Urothelium cell line (cell line): ENCODE data around the gene MGST2.
"Not testable (repeated sequence)": the region's sequence is repeated elsewhere in the genome, so short reads cannot be mapped to it uniquely, and the experiment has no call there.

Source experiments
- DNase-seq: peaks from one replicate; pipeline ENCODE4 v3.0.0; 2011; ENCODE audit warnings: low spot score, mixed read lengths
- FAIRE-seq: peaks from 2 replicates; lab custom pipeline; 2011; peaks lifted over from hg19 to GRCh38; lab: Jason Lieb, UNC

The MGST2 gene

DNA sequence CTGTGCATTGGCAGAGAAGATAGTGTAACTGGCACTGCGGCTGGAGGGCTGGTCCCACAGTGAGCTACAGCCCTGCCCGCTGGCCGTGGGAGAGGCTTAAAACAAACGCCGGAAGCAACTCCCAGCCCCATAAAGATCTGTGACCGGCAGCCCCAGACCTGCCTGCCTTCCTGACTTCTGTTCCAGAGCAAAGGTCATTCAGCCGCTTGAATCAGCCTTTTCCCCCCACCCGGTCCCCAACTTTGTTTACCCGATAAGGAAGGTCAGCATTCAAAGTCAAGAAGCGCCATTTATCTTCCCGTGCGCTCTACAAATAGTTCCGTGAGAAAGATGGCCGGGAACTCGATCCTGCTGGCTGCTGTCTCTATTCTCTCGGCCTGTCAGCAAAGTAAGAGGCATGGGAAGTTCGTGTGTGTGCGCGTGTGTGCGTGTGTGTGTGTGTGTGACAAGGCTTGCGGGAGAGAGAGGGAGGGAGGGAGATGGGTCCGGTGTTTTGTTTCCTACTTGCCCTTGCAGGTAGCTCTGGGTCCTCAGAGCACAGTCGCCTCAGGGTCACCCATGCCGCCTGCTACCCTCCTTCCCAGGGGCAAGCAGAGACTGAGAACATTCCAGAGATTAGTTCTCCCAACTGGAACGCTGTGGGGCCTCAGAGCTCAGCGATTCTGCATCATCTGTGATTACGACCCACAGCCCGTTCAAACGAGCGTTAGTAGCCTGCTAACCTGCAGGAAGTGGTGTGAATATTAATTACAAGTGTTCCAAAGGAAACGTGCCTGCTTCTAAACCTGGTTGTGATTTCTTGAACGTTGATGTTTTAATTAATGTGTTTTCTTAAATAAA lies at the start of gene MGST2:
MGST2 (plus strand) TSS at position 130 of the 840 bp plus-strand sequence; CDS start at position 331, 201 bp downstream.
- DNase-seq = peak; percentile 78
- FAIRE-seq = no peak

DNA sequence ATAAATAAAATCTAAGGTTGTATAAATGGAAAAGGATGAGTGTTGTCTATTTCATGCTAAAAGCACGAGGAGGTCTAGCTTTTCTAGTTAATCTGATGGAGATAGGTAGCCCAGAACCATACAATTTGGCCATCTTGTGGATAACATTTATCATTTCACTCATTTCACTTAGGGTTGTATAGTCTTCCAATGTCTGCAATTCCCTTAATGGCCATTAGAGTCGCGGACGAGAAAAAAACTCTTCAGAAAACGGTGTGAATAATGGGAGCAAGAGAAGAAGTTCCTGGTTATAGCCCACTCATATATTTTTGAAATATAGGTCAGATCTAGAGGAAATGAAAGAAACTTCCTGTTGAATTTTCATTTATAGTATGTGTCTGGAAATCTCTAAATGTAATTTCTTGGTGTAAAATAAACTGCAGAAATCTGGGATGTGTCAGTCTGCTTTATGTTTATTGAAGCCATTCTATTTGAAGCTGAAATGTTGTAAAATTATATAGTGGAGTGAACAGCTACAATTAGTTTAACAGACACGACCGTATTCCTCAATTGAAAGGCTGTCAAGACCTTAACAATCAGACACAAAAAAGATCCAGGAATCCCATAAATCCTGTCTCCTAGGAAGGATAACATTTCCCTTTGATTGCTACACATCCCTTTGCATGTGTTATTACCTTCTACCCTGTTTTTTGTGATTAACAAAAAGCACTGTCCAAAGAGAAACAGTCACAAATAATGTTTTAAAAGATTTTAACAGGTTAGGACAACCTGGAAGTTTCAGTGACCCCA lies 47.7 kb upstream of the MGST2 start:
- no peak for DNase-seq
- FAIRE-seq = no peak

DNA sequence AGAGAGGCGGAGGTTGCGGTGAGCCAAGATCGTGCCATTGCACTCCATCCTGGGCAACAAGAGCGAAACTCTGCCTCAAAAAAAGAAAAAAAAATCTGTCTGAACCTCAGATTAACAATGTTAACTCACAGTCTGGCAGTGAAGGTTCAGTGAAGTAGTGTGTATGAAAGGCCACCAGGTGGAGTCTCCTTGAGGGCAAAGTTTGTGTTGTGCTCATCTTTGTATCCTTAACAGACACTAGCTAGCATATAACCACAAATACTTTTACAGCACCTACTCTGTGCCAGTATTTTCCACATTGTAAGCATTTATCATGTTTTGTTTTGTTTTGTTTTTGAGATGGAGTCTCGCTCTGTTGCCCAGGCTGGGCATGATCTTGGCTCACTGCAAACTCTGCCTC lies 46.0 kb upstream of the MGST2 start:
- DNase-seq = peak; percentile 29
- FAIRE-seq = no peak

DNA sequence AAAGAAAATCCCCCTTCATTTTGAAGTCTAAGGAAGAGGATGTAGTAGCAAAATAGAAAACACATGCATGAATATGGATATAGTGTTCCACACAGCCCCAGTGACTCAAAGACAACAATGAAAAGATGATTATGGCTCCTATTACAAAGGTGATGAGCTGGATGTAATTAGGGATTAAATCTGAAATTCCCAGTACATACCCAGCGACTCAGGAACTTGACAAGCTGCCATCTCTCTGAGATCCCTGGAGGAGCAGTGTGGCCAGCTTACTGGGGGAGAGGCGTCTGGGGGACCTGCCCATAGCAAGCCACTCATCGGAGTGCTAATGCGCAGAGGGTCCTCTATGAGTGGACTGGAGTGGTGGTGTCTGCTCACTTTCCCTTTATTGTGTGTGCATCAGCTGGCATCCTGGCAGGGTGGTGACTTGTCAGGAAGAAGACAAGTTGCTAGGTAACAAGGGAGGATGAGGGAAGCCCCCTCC lies 42.7 kb upstream of the MGST2 start:
- FAIRE-seq (no peak), DNase-seq (no peak)

DNA sequence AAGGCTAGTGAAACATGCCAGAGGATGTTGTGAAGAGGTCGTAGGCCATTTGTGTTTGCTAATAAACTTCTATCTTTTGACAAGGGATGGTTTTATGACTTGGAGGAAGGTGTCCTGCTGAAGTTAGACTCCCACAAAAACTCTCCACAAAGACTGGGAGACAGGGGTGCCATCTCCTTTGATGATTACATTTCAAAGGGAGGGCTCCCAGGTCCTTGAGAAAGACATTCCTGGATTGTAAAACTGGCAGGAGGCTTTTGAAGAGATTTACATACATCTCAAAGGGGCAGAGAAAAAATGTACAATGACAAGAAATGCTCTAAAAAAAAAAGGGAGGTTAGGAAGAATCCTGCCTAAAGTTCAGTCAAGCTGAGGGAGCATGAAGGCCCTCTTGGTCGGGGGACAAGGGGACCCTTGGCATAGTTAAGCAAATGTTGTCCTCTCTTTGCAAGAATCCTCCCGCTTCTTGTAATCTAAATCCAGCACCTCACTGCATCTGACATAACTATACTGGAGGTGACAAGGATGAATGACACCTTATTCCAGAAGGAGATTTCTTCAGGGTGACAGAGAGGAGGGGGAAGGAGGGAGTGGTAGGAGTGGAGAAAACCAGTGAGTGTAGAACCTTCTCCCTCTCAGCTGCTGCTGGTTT lies 41.1 kb upstream of the MGST2 start:
- FAIRE-seq (no peak), DNase-seq (no peak)

DNA sequence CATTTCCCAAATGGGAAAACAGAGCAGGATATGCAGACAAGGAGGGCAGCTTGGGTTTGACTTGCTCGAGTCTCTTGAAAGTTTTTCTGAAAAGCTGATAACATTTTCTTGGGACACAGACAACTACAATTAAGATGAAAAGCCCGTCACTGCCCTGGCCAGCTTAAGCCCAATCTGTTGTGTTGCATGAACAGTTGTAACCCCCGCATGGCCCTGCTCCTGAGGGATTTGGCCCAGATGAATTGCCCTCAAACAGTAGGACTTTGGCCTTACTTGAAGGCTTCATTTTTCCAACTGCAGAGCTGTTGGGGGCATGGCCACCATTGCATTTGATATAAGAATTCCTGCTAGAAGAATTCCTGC lies 40.5 kb upstream of the MGST2 start:
- FAIRE-seq (no peak), DNase-seq (no peak)

DNA sequence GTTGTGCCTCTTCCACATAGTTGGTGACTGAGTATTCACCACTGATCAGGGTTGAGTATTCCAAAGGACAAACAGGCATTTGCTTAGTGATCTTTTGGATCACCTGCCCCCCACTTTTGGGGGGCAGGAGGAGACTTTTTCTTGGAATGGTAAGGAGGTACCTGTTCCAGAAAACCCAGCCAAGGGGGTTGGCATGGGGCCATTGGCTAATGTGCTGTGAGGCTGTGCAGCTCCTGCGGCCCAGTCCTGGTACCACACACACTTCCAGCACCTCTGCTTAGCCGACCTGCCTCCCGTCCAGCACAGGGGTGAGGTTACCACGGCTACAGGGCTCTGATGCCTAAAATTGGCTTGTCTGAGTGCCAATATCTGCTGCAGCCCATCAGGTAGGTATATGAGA lies 40.1 kb upstream of the MGST2 start:
- DNase-seq = no peak
- FAIRE-seq = no peak

DNA sequence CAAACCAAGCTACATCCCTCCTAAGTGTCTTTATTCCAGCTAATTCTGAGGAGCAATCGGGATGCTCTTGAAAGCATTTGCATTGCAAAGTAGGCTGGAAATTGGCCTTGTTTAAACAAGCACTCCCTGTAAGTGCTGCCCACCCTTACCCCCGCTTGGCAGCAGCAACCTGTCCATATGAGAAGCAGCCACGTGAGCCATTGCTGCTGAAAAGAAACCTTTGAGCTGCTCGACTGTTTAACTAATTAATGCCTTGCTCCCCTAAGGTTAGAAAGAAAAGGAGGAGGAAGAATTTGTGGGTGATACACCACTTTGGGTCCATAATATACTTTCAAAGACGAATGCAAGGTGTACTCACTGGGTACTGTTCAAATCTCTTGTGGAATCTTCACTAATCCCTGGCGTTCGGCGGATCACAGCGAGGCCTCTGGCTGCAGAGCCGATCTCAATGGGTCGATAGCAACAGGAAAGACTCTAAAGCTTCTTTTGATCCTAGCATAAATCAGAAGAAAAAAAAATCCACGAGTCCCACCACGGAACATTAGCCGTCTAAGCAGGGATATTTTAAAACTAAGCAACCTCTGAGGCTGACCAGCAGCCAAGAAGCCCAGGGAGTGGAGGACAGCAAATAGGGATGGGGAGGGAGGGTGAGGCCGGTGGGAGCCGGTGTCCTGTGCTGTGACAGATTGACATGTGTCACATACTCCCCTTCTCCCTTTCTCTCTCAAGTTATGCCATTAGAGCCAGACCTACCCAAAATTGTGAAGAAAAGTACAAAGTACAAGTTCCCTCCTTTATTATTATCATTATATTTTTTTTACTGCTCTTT lies 37.2 kb upstream of the MGST2 start:
- no peak for DNase-seq
- FAIRE-seq = no peak

DNA sequence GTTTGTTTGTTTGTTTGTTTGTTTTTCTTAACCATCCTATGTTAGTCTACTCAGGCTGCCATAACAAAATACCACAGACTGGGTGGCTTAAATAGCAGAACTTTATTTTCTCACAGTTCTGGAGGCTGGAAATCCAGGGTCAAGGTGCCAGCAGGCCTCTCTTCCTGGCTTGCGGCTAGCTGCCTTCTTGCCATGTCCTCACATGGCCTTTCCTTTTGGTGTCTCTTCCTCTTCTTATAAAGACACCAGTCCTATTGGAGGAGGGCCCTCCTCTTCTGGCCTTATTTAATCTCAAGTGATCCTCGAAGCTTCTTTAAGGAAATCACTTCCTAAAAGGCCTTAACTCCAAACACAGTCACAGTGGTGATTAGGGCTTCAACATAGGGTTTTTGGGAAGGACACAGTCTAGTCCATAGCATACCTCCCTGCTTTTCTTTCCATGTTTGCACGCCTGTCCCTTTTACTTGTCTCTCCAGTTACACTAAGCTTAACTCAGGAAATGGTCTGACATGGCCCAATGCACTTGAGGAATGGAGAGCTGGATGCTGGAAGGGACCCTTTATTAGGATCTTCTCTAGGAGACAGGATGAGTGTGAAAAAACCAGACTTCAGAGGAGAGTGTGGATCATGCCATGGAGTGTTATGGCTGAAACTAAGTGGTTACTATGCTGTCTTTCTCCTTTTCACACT lies 36.0 kb upstream of the MGST2 start:
- FAIRE-seq (no peak), DNase-seq (no peak)

DNA sequence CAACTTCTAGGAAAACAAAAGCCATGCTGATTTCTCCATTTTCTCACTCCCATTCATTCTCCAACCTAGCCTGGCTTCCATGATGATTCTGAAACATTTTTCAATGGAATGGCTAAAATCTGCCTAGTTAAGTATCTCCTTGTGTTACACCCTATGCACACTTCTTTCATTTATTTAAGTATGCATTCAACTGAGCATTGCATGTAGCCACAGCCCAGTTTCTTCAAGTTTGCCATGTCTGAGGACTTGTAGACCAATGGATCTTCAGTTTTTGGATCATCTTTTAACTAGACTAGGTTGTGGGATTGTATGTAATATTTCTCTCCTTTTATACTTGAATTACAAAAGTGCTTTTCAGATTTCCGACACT lies 35.5 kb upstream of the MGST2 start:
- no peak for DNase-seq
- FAIRE-seq = no peak

DNA sequence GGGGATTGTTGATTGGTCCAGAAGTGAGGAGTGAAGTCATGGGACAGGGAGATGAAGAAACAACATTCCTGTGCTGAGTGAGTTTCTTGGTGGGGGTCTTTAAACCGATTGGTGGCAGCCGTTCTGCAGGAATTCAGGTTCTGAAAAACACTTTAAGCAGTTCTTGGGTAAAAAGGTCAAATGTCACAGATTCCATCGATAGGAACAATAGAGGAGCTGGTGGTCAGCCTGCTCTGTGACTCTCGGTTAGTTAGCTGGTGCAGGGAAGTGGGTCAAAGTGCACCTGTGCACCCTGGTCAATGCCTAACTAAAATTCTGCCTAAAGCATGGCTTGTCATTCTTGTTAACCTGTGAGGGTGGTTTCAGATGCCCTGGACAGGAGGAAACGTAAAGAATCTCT lies 34.6 kb upstream of the MGST2 start:
- DNase-seq = no peak
- FAIRE-seq = no peak

DNA sequence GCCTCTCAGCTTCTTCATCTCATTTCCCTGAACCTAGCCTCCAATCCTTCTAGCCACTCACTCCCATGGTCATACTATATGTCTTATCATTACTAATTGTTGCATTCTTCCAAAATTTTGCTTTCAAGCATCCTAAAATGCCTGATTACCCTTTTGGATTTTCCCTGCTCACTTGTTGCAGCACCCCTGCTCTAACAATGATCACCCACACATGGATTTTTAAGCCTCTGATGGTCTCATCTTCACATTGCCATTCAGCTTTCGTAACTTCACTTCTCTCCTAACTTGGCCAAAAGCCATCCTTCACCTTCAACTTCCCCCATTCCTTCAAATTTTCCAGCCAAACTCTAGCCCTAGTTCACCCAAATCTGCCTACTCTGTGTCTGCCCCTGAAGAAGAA lies 33.8 kb upstream of the MGST2 start:
- no peak for DNase-seq
- FAIRE-seq = no peak

DNA sequence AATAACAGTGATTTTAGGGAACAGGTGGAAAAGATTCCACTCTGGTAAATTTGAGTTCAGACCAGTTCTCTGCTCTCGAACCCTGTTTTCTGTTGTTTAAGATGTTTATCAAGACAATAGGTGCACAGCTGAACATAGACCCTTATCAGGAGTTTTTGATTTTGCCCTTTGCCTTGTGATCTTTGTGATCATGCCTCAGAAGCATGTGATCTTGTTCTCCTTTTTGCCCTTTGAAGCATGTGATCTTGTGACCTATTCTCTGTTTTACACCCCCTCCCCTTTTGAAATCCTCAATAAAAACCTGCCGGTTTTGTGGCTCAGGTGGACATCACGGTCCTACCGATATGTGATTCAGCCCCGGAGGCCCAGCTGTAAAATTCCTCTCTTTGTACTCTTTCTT lies 32.9 kb upstream of the MGST2 start:
- DNase-seq, FAIRE-seq: not testable (repeated sequence)

DNA sequence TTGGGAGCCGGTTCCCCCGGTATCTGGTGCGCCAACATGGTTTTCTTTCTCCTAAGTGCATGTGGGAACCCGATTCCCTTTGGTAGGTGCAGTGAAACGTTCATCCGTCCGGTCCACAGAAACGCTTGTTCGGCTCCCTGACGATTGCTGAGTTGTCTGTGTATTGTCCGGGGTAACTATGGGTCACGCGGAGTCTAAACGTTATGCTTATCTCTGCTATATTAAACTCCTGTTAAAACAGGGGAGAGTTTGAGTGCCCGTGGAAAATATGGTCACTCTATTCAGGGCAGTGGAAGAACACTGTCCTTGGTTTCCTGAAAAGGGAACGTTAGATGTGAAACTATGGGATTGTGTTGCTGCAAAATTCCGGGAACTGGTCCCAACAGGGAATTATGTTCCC lies 32.4 kb upstream of the MGST2 start:
- DNase-seq = no peak
- no peak for FAIRE-seq

DNA sequence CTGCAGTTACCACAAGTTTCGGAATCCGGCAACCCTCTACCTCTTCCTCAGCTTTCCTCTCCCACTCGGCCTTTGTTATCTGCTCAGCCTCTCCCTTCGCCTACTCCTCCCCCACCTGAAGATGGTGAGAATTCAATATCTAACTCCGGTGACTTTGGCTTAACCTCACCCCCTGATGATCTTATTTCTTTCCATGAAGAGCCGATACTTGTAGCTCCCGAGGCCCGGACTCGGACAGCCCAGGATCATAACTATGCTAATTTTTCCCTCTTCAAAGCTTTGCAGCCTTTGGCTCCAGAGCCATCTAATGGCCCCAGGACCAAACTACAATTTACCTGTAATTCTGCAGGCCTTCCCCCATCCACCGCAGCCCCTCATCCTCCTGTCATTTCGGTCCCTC lies 32.0 kb upstream of the MGST2 start:
- FAIRE-seq = no peak
- peak; percentile 48 for DNase-seq

DNA sequence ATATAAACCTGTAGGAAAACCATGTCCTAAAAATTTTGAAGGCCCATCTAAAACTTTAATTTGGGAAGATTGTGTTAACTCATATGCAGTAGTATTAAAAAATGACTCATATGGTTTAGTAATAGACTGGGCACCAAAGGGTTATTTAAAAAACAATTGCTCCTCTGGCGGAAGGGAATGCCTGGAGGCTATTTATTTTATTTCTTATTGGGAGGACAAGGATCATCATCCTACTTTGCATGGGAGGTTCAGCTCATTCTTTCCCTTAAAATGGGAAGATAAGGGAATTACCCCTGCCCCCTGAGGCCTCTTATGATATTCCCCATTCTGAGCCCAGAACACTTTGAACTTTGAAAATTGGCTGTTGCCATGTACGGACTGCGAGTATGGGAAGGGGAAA lies 29.7 kb upstream of the MGST2 start:
- DNase-seq (no peak), FAIRE-seq (no peak)

DNA sequence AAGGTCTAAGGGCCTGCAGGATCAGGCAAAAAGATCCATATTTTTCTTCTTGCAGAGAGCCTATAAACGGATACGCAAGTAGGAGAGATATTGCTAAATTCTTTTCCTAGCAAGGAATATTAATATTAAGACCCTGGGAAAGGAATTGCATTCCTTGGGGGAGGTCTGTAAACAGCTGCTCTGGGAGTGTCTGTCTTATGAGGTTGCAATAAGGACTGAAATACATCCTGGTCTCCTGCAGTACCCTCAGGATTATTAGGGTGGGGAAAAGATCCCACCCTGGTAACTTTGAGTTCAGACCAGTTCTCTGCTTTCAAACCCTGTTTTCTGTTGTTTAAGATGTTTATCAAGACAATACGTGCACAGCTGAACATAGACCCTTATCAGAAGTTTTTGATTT lies 27.3 kb upstream of the MGST2 start:
- not testable (repeated sequence) for FAIRE-seq, DNase-seq

DNA sequence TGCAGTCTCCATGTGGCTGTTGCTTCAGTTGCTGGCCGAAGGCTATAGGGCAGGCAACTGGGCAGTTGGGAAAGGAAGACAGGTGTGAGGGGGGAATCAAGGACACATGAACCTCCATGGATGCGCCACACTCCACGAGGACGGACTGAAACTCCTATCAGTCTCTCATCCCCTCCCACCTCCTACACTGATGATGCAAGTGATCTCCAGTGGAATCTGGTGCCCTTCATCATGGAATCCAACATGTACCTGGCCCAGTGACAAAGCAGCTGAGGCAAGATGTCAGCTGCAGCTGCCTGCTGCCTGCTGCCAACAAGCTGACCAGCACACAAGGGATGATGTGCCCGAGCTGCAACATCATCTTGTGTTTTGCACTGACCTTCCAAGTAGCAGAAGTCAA lies 26.0 kb upstream of the MGST2 start:
- DNase-seq (no peak), FAIRE-seq (no peak)

DNA sequence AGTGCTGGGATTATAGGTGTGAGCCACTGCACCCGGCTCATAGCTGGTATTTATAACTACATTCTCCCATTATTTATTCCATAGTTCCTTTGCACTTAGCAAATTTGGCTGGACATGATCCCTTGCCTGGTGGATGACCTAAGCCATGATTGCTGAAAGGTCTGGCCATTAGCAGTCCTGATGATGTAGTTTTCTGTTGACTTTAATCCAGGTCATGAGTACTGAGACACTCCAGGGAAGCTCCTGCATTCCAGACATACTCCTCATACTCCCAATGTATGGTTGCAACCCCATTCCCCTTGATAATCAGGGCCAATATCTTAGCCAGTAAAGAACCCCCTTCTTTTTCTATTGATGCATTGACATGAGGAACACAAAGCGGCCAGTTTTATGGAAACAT lies 24.4 kb upstream of the MGST2 start:
- DNase-seq (no peak), FAIRE-seq (no peak)

DNA sequence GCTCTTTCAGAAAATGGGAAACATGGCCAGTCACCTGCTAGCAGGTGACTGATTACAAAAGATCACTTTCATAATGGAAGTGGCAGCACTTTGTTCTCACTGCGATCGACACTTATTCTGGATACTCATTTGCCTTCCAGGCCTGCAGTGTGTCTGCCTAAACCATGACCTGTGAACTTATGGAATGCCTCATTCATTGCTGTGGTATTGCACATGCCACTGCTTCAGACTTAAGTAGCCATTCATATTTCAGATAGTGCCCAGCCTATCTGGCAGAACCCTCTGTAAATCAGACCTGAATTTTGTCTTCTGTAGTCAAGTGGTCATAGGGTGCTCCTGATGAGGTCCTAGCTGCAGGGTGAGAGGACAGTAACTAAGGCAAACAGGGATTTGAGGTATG lies 23.3 kb upstream of the MGST2 start:
- DNase-seq = no peak

More for the DNA sequence above, 23.3 kb upstream of the MGST2 start:
- FAIRE-seq = no peak
